ENCODE measurements around the gene CAMK1D.

Gene CAMK1D

GRCh38 chr10:12782537-12782936, 433.2 kb downstream of the CAMK1D start:
- peak; percentile 47 for ATAC-seq
- TF ChIP-seq OSR1 (CRISPR knock-in tag; IDR thresholded peaks at IDR 0.05), result no peak
- TF ChIP-seq BACH2 (CRISPR knock-in tag; IDR thresholded peaks at IDR 0.05; ENCODE audit: borderline replicate concordance), result no peak
- no peak for TF ChIP-seq ARNTL (CRISPR knock-in tag; IDR thresholded peaks at IDR 0.05; ENCODE audit: borderline replicate concordance, low read depth)
- TF ChIP-seq, protein P1, sequence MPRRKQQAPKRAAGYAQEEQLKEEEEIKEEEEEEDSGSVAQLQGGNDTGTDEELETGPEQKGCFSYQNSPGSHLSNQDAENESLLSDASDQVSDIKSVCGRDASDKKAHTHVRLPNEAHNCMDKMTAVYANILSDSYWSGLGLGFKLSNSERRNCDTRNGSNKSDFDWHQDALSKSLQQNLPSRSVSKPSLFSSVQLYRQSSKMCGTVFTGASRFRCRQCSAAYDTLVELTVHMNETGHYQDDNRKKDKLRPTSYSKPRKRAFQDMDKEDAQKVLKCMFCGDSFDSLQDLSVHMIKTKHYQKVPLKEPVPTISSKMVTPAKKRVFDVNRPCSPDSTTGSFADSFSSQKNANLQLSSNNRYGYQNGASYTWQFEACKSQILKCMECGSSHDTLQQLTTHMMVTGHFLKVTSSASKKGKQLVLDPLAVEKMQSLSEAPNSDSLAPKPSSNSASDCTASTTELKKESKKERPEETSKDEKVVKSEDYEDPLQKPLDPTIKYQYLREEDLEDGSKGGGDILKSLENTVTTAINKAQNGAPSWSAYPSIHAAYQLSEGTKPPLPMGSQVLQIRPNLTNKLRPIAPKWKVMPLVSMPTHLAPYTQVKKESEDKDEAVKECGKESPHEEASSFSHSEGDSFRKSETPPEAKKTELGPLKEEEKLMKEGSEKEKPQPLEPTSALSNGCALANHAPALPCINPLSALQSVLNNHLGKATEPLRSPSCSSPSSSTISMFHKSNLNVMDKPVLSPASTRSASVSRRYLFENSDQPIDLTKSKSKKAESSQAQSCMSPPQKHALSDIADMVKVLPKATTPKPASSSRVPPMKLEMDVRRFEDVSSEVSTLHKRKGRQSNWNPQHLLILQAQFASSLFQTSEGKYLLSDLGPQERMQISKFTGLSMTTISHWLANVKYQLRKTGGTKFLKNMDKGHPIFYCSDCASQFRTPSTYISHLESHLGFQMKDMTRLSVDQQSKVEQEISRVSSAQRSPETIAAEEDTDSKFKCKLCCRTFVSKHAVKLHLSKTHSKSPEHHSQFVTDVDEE (CRISPR knock-in tag; IDR thresholded peaks at IDR 0.05), result no peak
- TF ChIP-seq ZNF70 (CRISPR knock-in tag; IDR thresholded peaks at IDR 0.05), result no peak
- TF ChIP-seq TOX (CRISPR knock-in tag; IDR thresholded peaks at IDR 0.05; ENCODE audit: borderline replicate concordance), result no peak
- TF ChIP-seq, protein P2, sequence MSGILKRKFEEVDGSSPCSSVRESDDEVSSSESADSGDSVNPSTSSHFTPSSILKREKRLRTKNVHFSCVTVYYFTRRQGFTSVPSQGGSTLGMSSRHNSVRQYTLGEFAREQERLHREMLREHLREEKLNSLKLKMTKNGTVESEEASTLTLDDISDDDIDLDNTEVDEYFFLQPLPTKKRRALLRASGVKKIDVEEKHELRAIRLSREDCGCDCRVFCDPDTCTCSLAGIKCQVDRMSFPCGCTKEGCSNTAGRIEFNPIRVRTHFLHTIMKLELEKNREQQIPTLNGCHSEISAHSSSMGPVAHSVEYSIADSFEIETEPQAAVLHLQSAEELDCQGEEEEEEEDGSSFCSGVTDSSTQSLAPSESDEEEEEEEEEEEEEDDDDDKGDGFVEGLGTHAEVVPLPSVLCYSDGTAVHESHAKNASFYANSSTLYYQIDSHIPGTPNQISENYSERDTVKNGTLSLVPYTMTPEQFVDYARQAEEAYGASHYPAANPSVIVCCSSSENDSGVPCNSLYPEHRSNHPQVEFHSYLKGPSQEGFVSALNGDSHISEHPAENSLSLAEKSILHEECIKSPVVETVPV (CRISPR knock-in tag; IDR thresholded peaks at IDR 0.05), result no peak
- no peak for TF ChIP-seq PATZ1 (CRISPR knock-in tag; IDR thresholded peaks at IDR 0.05; ENCODE audit: borderline replicate concordance)
- no peak for TF ChIP-seq CREB5 (CRISPR knock-in tag; IDR thresholded peaks at IDR 0.05; ENCODE audit: low read depth)

DNA sequence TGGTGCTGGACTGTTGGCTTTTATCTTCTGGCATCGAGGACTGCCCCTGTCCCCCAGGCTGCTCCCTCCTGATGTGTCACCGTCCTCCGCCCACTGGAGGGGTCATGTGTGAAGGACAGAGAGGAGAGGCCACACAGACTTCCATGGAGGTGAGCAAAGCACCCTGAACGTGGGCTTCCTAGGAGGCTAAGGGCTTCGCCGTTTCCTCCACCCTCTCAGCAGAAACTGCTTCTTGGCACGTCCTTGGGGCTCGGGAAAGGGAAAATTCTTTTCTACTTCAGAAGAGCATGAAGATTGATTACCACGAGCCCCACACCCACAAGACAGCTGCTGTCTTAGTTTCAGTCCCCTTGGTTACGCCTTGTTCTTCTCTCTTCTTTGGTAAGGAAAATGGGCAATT, 433.9 kb downstream of the CAMK1D start:
- no peak for ATAC-seq
- TF ChIP-seq ESRRG (CRISPR knock-in tag; IDR thresholded peaks at IDR 0.05) (no peak), BACH2 (CRISPR knock-in tag; IDR thresholded peaks at IDR 0.05; ENCODE audit: borderline replicate concordance) (no peak), TOX (CRISPR knock-in tag; IDR thresholded peaks at IDR 0.05; ENCODE audit: borderline replicate concordance) (no peak), OSR1 (CRISPR knock-in tag; IDR thresholded peaks at IDR 0.05) (no peak), PATZ1 (CRISPR knock-in tag; IDR thresholded peaks at IDR 0.05; ENCODE audit: borderline replicate concordance) (no peak), PPARA (CRISPR knock-in tag; IDR thresholded peaks at IDR 0.05; ENCODE audit: borderline replicate concordance) (no peak), SNAI2 (CRISPR knock-in tag; IDR thresholded peaks at IDR 0.05) (no peak), CSDC2 (CRISPR knock-in tag; IDR thresholded peaks at IDR 0.05) (no peak), CREB5 (CRISPR knock-in tag; IDR thresholded peaks at IDR 0.05; ENCODE audit: low read depth) (no peak), ZC3H10 (CRISPR knock-in tag; IDR thresholded peaks at IDR 0.05) (no peak), GLIS3 (CRISPR knock-in tag; IDR thresholded peaks at IDR 0.05) (no peak), ZNF70 (CRISPR knock-in tag; IDR thresholded peaks at IDR 0.05) (no peak), ZFP30 (CRISPR knock-in tag; IDR thresholded peaks at IDR 0.05) (no peak), ARNTL (CRISPR knock-in tag; IDR thresholded peaks at IDR 0.05; ENCODE audit: borderline replicate concordance, low read depth) (no peak), ZNF8 (CRISPR knock-in tag; IDR thresholded peaks at IDR 0.05) (no peak)
- TF ChIP-seq, protein P1 (CRISPR knock-in tag; IDR thresholded peaks at IDR 0.05), result no peak
- TF ChIP-seq, protein P2 (CRISPR knock-in tag; IDR thresholded peaks at IDR 0.05), result no peak
- TF ChIP-seq, protein P3, sequence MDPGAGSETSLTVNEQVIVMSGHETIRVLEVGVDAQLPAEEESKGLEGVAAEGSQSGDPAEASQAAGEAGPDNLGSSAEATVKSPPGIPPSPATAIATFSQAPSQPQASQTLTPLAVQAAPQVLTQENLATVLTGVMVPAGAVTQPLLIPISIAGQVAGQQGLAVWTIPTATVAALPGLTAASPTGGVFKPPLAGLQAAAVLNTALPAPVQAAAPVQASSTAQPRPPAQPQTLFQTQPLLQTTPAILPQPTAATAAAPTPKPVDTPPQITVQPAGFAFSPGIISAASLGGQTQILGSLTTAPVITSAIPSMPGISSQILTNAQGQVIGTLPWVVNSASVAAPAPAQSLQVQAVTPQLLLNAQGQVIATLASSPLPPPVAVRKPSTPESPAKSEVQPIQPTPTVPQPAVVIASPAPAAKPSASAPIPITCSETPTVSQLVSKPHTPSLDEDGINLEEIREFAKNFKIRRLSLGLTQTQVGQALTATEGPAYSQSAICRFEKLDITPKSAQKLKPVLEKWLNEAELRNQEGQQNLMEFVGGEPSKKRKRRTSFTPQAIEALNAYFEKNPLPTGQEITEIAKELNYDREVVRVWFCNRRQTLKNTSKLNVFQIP (CRISPR knock-in tag; IDR thresholded peaks at IDR 0.05; ENCODE audit: borderline replicate concordance, low read depth), result no peak

Measured in SK-N-SH treated with all-trans-retinoic acid at 6 μM for 48 hours (cell line).